GM12801 (cell line): ENCODE measurements around the gene GNB3.

ENCODE experiments used
- CTCF ChIP-seq: IDR thresholded peaks from one replicate; pipeline ENCODE4 v1.5.1; 2011; ENCODE audit warnings: control low read depth; ENCODE audit not compliant: insufficient read length; ENCODE audit errors: extremely low read depth

GNB3 gene

GRCh38 chr12:6866920-6867412 is 26.2 kb downstream of the GNB3 start:
- no peak for TF ChIP-seq CTCF

- no peak for TF ChIP-seq CTCF
These were observed 26.9 kb downstream of the GNB3 start, which contains the start of gene TPI1 for GRCh38 chr12:6867413-6868210. Gene TPI1, plus strand, starts transcription at chr12:6867531. Its CDS starts 36 bp downstream, at chr12:6867567.

DNA sequence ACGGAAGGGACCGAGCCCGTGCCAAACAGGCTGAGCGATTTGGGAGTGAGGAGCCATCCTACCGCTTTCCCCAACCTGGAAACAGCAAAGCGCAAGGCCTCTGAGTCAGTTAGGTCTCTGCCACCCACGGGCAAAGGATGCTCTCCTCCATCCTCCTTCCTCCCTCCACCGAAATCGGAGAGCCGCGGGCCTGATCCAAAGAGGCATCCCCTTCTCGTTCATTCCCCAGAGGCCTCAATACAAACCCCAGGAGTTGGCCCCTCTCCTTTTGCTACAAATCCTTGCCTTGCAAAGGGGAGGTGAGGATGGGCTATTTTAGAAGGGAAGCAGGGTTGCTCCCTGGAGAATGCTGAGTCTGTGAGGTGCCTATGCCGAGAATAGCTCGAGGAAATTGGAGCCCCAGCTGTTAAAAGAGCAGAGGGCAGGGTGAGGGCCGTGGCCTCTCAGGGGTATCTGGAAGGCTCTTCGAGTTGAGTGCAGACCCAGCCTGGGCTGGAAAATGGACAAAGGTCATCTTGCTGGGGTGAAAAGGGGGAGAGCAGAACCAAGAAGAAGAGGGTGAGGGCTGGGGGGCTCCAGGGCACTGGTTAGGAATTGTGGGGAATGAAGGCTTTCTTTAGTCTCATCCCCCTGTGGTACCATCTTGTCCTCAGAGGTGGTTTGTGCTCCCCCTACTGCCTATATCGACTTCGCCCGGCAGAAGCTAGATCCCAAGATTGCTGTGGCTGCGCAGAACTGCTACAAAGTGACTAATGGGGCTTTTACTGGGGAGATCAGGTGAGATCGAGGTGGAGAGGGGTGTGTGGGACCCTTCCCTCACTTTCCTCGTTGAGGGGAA is 27.7 kb downstream of the GNB3 start:
- TF ChIP-seq CTCF: no peak

DNA sequence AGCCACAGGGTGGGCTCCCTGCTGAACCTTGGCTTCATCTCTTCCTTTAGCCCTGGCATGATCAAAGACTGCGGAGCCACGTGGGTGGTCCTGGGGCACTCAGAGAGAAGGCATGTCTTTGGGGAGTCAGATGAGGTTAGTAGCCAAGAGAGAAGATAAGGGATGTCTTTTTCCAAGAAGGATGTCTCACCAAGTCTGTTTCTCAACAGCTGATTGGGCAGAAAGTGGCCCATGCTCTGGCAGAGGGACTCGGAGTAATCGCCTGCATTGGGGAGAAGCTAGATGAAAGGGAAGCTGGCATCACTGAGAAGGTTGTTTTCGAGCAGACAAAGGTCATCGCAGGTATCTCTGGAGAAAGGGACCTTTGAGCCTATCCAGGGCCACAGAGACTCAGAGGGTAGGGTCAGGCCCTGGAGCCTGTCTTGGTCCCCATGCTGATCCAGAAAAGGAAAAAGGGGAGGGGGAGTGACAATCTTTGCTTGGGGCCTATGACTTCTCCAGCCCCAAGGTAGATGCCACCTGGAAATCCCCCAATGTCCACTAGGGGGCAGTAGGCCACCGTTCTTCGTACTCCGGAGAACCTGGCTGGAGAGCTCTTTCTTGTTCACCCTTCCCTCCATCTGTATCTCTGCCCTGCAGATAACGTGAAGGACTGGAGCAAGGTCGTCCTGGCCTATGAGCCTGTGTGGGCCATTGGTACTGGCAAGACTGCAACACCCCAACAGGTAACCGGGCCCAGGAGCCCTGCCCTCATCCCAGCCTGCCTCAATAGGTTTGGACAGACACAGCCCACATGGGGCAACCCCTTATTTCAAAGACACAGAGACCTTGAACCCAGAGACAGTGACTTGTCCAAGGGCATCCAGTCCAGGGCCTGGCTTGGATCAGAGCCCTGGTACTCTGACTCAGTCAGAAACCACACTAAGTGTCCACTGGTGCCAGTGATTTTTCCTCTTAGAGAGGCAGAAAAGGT is 28.6 kb downstream of the GNB3 start:
- peak; percentile 63 for TF ChIP-seq CTCF

DNA sequence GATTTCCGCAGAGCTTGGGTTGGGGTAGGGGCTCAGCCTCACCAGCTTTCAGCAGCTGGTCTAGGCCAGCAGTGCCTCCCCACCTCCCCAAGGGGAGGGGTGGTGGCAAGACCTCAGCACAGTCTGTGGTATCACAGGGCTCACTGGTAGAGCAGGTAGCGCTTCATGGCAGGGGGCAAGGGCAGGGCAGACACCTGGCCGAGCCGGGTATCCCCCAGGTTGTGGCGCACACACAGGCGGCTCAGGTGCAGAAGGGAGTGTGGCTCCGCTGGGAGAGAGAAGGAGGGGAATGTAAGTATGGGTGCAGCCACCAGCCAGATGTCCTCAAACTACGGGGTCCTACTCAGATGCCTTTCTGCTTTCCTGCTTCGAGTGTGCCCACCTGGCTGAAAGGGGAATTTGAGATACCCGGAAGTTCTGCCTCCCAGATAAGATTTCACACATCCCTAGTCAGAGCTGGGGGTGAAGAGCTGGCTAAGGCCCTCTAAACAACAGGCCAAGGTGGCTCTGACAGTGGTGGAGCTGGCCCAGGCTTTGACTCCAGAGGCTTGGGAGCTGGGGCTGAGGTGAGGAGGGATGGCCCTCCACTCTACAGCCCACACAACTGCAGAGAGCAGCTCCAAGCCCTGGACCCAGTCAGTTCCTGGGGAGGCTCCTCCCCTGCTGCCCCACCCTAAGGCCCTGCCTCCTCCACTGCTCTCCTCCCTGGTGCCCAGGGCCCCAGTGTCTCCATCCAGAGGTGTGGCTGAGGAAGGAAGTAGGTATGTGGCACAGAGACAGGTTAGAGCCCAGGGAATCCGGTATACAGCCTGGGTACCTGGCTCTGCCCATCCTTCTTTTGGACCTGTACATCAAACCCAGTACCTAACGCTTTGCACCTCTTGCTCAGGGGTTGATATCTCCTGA is 30.6 kb downstream of the GNB3 start:
- no peak for TF ChIP-seq CTCF
